GM12892 (cell line): ENCODE measurements around the gene CDH4.

ENCODE experiments used
- POLR2A ChIP-seq: IDR thresholded peaks from 2 replicates; pipeline ENCODE4 v1.6.1; 2011; ENCODE audit warnings: low read depth, low read length, control low read depth
- POLR2AphosphoS5 ChIP-seq: IDR thresholded peaks from 2 replicates; pipeline ENCODE4 v1.6.1; 2011; ENCODE audit warnings: low read depth, low read length, control low read depth
- TAF1 ChIP-seq: IDR thresholded peaks from 2 replicates; pipeline ENCODE4 v1.6.1; 2011; ENCODE audit warnings: low read depth, mild to moderate bottlenecking, control low read depth, low read length, borderline replicate concordance

- TF ChIP-seq POLR2A (no peak), TAF1 (no peak), POLR2AphosphoS5 (no peak)
Measured at GRCh38 chr20:61803416-61803914, 551.4 kb downstream of the CDH4 start.
